GM18519 (cell line): ENCODE data around the gene MRS2.
"Not testable (repeated sequence)": the region's sequence is repeated elsewhere in the genome, so short reads cannot be mapped to it uniquely, and the experiment has no call there.

Experiments
- ATAC-seq: cut with Tn5 transposase; IDR thresholded peaks from one replicate; pipeline ENCODE4 v1.9.1; 2021; ENCODE audit warnings: mild to moderate bottlenecking, moderate library complexity; ENCODE audit not compliant: unreplicated experiment, low FRiP score

Gene MRS2, protein sequence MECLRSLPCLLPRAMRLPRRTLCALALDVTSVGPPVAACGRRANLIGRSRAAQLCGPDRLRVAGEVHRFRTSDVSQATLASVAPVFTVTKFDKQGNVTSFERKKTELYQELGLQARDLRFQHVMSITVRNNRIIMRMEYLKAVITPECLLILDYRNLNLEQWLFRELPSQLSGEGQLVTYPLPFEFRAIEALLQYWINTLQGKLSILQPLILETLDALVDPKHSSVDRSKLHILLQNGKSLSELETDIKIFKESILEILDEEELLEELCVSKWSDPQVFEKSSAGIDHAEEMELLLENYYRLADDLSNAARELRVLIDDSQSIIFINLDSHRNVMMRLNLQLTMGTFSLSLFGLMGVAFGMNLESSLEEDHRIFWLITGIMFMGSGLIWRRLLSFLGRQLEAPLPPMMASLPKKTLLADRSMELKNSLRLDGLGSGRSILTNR

GRCh38 chr6:24402697-24403500 is at the start of gene MRS2:
Gene MRS2 (plus strand): TSS chr6:24402936. CDS start chr6:24403047, 111 bp downstream.
- peak; percentile 95 for ATAC-seq

DNA sequence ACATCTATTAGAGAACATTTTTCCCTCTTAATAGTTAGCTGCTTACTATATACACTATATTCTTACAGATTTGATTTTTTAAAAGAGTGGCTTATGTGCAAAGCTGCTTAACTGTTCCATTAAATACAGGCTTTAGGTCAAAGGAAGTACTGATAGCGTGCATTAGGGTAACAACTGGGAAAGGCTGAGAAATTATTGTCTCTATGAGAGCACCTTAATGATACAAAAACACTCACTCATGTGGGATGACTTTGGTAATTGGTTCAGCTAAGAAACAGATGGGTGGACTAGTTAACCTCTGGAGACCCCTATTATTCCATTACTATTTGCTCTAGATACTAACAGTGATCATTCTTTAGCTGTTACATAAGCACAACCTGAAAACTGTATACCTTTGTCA is 48.9 kb upstream of the MRS2 start:
- no peak for ATAC-seq

DNA sequence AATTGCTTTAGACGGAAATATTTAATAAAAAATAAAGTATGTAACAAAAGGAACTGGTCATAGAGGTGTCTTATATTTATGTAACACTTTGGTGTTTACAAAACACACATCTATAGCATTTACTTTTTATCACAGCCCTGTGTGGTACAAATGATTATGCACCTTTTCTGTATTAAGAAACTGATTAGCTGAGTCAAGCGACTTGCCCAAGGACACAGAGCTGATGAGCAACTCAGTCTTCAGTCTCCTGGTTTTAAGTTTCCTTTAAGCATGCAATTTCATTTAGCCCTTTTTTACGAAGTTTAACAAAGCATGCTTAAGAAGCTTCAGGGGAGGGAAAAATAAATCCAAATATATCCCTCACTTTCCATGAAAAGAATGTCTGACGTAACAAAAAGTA is 47.3 kb upstream of the MRS2 start:
- ATAC-seq, result no peak

DNA sequence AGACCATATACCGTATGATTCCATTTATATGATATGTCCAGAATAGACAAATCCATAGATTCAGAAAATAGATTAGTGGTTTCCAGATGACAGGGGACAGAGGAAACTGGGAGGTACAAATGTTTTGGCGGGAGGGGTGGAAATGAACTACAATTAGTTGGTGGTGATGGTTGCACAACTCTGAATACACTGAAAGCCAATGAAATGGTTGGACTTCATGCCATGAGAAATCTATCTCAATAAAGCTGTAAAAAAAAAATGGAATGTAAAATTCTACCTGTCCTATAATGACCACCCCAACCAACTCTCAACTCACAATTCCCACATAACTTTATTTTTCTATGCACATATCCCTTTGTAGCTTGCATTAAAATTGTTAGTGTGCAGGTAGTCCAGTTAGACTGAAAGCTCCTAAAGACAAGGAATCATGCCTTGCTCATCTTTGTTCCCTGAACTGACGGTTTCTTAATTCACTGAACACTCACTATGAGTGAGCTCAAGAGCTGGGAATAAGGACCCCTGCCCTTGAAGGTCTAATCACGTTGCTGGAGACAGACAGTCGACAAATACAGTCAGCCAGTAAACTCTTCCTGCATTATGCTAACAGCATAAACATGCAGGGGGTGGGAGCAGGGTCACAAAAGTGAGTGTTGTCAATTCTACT is 46.3 kb upstream of the MRS2 start:
- ATAC-seq, result no peak

GRCh38 chr6:24357336-24358218 is 45.2 kb upstream of the MRS2 start, which contains the start of gene DCDC2:
Gene DCDC2 (minus strand): TSS chr6:24358059. CDS start chr6:24357750, 309 bp downstream.
- ATAC-seq, result no peak

DNA sequence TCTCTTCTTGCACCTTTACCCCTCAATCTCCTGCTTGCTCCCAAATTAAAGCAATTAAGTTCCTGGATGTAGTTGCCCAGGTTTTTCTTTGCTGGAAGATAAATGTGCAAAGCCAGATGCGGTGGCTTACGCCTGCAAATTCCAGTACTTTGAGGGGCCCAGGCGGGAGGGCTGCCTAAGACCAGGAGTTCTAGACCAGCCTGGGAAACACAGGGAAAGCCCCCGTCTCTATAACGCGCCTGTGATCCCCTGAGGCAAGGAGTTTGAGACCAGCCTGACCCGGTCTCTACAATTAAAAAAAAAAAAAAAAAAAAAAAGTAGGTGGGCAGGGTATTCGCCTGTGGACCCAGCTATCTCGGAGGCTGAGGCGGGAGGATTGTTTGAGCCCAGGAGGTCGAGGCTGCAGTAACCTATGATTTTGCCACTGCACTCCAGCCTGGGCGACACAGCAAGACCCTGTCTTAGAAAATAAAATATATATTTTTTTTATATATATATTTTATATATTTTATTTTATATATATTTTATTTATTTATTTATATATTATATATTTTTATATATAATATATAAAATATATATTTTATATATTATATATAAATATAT is 44.4 kb upstream of the MRS2 start:
- ATAC-seq, result no peak

DNA sequence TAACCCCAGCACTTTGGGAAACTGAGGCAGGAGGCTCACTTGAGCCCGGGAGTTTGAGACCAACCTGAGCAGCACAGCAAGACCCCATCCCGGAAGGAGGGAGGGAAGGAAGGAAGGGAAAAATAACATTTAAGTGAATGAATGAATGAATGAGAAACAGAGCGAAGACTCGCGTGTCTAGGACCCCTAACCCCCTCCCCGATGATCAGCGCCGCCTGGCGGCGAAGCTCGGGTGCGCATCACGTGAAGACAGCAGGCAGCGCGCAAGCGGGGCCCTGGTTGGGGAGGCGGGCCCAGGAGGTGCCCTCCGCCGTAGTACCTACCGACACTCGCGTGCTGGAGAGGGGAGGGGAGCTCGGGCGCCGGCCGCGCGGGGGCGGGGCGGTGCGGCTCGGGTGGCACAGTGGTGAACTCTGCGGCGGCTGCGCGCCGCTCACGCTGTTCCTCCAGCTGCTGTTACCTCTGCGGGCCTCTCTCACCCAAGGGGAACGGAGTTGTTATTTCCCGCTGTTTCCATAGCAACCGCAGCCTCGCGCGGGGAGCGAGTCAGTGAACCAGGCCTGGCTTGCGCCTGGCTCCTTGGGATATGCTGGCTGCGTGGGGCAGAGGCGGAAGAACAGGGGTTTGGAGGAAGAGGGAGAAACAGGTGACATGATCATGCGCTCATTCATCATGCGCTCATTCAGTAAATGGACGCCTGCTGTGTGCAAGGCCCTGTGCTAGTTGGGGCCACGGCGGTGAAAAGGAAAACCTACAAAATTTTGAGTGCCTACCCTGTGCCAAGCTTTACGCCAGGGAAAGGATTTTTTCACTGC is 42.9 kb upstream of the MRS2 start:
- peak; percentile 85 for ATAC-seq

- not testable (repeated sequence) for ATAC-seq
Measured at GRCh38 chr6:24362363-24362762, 40.4 kb upstream of the MRS2 start.

- not testable (repeated sequence) for ATAC-seq
Measured at GRCh38 chr6:24365103-24365633, 37.6 kb upstream of the MRS2 start.

DNA sequence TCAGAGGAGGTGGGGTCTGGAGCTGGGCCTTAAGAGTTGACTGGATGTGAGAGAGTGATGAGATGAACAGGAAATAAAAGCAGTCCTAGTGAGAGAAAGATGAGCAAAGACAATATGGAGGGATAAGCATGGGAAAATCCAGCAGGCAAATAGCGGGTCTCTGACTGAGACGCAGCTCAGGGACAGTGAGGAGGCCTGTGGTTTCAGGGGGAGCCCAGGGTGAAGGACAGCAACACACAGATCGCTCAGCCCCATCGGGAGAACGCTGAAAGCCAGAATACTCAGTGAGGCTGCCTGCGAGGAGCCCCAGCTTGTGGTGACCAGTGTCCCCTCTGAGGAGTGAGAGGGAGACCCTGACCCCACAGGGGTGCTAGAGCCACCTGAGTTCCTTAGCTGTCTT is 28.1 kb upstream of the MRS2 start:
- ATAC-seq, result no peak

DNA sequence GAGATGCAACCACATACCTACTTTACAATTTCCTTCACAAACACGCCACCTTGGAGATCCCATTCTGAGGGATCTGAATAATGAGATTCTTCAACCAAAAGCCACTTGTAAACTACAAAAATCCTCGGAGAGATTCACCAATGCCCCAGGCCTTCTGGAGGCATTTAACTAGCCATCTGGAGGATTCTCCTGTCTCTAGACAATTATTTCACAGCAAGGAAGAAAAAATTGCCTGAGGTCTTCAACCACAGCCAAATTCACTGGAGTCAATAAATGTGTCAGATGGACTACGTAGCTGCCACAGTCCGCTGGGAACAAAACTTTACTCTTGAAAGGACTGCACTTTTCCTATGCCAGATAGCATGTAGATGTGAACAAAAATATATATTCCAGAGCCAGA is 25.9 kb upstream of the MRS2 start:
- no peak for ATAC-seq

DNA sequence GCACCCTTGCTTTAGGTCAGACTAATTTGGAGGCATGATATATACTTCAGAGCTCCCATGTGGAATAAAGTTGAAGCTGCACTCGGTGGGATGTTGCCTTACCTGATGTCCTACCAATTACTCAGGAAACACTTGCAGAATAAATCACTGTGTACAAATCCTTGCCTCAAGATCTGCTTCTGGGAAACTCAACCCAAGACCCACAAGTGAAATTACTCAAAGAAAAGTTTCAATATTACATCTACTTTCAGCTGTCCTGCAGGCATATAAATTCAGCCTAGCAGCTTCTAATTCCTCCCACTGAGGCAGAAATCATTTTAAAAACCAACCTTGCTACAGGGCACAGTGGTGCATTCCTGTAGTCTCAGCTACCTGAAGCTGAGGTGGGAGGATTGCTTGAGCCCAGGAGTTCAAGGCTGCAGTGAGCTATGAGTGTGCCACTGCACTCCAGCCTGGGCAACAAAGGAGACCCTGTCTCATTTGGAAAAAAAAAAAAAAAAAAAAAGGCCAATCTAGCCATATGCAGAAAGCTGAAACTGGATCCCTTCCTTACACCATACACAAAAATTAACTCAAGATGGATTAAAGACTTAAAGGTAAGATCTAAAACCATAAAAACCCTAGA is 24.2 kb upstream of the MRS2 start:
- peak; percentile 52 for ATAC-seq

DNA sequence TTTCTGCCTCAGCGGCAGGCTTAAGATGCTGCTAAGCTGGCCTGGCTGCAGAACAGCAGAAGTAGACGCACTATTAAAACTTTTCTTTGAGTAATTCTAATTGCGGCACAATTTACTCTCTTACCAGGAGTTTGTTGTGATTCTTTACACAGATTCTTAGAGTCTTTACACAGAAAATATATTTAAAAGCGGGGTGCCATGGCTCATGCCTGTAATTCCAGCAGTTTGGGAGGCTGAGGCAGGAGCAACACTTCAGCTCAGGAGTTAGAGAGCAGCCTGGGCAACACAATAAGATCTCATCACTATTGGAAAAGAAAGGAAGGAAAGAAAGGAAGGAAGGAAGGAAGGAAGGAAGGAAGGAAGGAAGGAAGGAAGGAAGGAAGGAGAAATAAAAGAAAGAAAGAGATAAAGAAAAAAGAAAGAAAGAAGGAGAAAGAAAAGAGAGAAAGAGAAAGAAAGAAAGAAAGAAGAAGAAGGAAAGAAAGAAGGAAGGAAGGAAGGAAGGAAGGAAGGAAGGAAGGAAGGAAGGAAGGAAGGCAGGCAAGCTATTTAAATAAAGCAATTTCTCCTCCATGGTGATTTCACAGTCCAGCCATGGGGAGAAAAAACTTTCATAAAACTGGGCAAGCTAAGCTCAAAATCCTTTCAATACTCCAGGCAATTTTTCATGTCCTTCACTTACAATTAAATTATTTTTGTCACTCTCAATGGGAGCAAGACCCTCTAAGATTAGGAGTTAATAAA is 21.1 kb upstream of the MRS2 start:
- no peak for ATAC-seq

DNA sequence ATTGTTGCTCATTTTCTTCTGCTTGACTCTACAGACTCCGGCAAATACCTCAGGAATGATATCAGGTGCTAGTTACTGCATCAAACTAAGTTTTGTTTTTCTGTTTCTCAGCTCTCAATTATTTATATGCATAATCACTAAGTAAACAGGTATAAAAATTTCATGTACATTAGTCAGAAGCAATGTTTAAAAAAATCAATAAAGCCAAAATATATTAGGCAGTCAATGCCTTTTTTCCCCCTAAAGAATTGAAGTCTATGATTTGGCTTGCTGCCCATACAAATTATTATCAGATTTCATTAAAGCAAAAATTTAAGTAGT is 20.6 kb upstream of the MRS2 start:
- ATAC-seq, result no peak

DNA sequence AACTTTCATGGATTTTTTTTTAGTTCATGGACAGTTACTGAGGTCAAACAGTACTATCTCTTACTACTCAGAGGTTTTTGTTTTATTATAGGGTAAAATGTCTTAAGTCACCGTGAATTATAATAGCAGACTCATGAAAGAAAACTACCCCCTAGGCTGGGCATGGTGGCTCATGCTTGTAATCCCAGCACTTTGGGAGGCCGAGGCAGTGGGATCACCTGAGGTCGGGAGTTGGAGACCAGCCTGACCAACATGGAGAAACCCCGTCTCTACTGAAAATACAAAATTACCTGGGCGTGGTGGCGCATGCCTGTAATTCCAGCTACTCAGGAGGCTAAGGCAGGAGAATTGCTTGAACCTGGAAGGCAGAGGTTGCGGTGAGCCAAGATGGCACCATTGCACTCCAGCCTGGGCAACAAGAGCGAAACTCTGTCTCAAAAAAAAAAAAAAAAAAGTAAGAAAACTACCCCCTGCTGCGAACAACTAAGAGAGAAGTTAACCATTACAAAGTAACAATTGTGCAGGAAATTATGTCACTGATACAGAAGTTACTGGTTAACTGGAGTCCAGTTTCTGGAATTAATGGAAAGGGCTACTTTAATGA is 19.7 kb upstream of the MRS2 start:
- not testable (repeated sequence) for ATAC-seq

GRCh38 chr6:24384369-24385130 is 18.2 kb upstream of the MRS2 start:
- not testable (repeated sequence) for ATAC-seq
